GM12801 (cell line): ENCODE results near the gene PBOV1.

Experiments used
- CTCF ChIP-seq: IDR thresholded peaks from one replicate; pipeline ENCODE4 v1.5.1; 2011; ENCODE audit warnings: control low read depth; ENCODE audit not compliant: insufficient read length; ENCODE audit errors: extremely low read depth

Gene PBOV1

DNA sequence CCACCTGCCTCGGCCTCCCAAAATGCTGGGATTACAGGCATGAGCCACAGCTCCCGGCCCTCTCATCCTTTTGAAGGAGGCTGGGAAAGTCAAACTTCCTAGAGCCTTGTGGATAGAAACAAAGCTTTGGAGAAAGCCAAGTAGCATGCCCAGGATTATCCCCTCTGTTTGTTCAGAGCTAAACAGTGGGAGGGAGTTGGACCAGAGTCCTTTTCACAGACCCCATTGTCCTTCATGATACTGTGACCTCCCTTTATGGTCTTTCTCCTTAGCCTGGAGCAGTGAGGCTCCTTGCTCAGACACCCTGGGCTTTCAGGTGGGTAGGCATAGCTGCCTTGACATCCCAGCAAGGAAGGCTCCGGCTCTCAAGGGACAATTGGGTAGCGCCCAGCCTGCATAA, 31.1 kb downstream of the PBOV1 start:
- TF ChIP-seq CTCF = no peak

DNA sequence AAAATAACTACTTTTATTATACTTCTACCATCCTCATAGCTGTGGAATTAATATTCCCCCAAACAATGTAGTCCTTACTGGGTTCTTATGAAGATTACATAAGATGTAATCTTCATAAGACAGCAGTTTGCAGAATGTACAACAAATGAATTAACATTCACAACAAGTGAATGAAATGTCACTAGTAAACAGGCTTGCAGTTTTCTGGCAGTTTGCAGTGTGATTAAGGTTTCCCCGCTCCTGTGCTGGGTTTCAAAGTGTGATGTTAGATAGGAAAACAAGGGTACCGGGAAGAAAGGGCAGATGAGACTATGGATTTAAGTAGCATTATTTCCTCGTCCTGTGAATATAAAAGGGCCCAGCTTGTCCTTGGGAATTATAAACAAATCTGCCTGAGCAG, 34.1 kb downstream of the PBOV1 start:
- no peak for TF ChIP-seq CTCF

GRCh38 chr6:138183790-138184134, 34.5 kb downstream of the PBOV1 start:
- TF ChIP-seq CTCF = no peak

- no peak for TF ChIP-seq CTCF
Measured at GRCh38 chr6:138182939-138183789, 35.1 kb downstream of the PBOV1 start.

DNA sequence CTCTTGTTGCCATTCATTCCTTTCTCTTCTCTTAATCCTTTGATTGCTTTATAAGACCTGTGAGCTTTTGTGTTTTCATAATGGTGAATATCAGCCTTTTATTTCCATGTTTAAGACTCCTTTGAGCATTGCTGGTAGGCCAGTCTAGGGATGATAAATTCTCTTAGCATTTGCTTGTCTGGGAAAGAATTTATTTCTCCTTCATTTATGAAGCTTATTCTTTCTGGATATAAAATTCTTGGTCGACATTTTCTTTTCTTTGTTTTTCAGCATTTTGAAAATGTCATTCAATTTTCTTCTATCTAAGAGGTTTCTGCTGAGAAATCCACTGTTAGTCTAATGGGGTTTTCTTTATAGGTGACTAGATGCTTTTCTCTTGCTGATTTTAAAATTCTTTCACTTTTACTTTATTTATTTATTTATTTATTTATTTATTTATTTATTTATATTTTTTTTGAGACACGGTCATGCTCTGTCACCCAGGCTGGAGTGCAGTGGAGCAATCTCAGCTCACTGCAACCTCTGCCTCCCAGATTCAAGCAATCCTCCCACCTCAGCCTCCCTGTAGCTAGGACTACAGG, 41.5 kb downstream of the PBOV1 start:
- TF ChIP-seq CTCF = no peak

GRCh38 chr6:138175596-138175995, 42.7 kb downstream of the PBOV1 start:
- no peak for TF ChIP-seq CTCF
